Chondrocyte (in vitro differentiated cells): ENCODE data around the gene ALG1. TPM values are rescaled to one million over a fixed set of nuclear protein-coding genes. Genes with fewer than 3 reads are reported as not detected.
A peak's percentile ranks its signal among the peaks of the same experiment; 100 is the strongest.

ENCODE experiments used
- DNase-seq: peaks from one replicate; pipeline ENCODE4 v3.0.0; 2021; ENCODE audit warnings: mixed read lengths, low spot score
- H3K27ac Mint-ChIP-seq: one replicate; pipeline ENCODE4 v1.8.0; 2021; ENCODE audit warnings: mild to moderate bottlenecking, moderate library complexity, mixed read lengths; ENCODE audit not compliant: unreplicated experiment
- H3K27me3 Mint-ChIP-seq: 2 replicates; pipeline ENCODE4 v1.8.0; 2021; ENCODE audit warnings: low read depth, mixed read lengths
- H3K36me3 Mint-ChIP-seq: 2 replicates; pipeline ENCODE4 v1.8.0; 2021; ENCODE audit warnings: low read depth, mixed read lengths
- H3K4me1 Mint-ChIP-seq: 2 replicates; pipeline ENCODE4 v1.8.0; 2021; ENCODE audit warnings: low read depth, mild to moderate bottlenecking, mixed read lengths
- H3K4me3 Mint-ChIP-seq: one replicate; pipeline ENCODE4 v1.8.0; 2021; ENCODE audit warnings: mild to moderate bottlenecking, moderate library complexity, mixed read lengths; ENCODE audit not compliant: unreplicated experiment
- H3K9me3 Mint-ChIP-seq: 2 replicates; pipeline ENCODE4 v1.8.0; 2021; ENCODE audit warnings: low read depth, mixed read lengths
- CTCF ChIP-seq: fragments of 200-600 bp; sonication (generic); IDR thresholded peaks from 2 replicates; pipeline ENCODE4 v1.5.0; 2021; ENCODE audit warnings: antibody characterized with exemption, mild to moderate bottlenecking, moderate library complexity
- long read RNA-seq: library from polyadenylated mRNA; stranded (forward); transcript quantifications from one replicate; pipeline ENCODE4 v2.0.0, GENCODE V29; 2021
- total RNA-seq: library from RNA; stranded (reverse); gene quantifications from 3 replicates; pipeline ENCODE4 v1.2.1, GENCODE V29; 2021

Gene ALG1
- total RNA-seq = 31.6 to 35.7 TPM (median 32.2 TPM) in 3 replicates
- long read RNA-seq, transcript ALG1-201 (13 exons, 2,132 nt) = major isoform, 56 of 67 reads
- long read RNA-seq, partial matches to known transcripts = 1 of 67 reads
- long read RNA-seq, other reads (novel, unspliced or antisense) = 9 of 67 reads

- Mint-ChIP-seq H3K27ac (peak within 1 kb of the TSS; percentile 95), H3K36me3 (peaks cover 6% of the 10 kb centered on the region), H3K9me3 (no peaks in the 10 kb centered on the region), H3K4me3 (peak within 1 kb of the TSS; percentile 97), H3K4me1 (peaks cover 22% of the 10 kb centered on the region), H3K27me3 (peaks cover 11% of the 10 kb centered on the region)
- TF ChIP-seq CTCF = peak; percentile 14
- peak; percentile 94 for DNase-seq
Measured at GRCh38 chr16:5071681-5072333, at the start of gene ALG1. ALG1 (plus strand) TSS chr16:5071843; CDS start chr16:5071850, 7 bp downstream.

- TF ChIP-seq CTCF = no peak
- H3K27me3 Mint-ChIP-seq = peaks cover 6% of the 10 kb centered on the region
- no peaks in the 10 kb centered on the region for H3K4me1 Mint-ChIP-seq
- DNase-seq = no peak
- no peak overlapping the region for H3K4me3 Mint-ChIP-seq
- H3K27ac Mint-ChIP-seq = no peak overlapping the region
- no peaks in the 10 kb centered on the region for H3K9me3 Mint-ChIP-seq
- no peaks in the 10 kb centered on the region for H3K36me3 Mint-ChIP-seq
Measured at GRCh38 chr16:5022521-5022920, 49.1 kb upstream of the ALG1 start.

GRCh38 chr16:5024632-5025031, 47.0 kb upstream of the ALG1 start:
- H3K36me3 Mint-ChIP-seq = peaks cover 3% of the 10 kb centered on the region
- peak; percentile 27 for TF ChIP-seq CTCF
- H3K4me1 Mint-ChIP-seq = no peaks in the 10 kb centered on the region
- DNase-seq = no peak
- no peak overlapping the region for H3K27ac Mint-ChIP-seq
- no peaks in the 10 kb centered on the region for H3K9me3 Mint-ChIP-seq
- H3K27me3 Mint-ChIP-seq = peaks cover 6% of the 10 kb centered on the region
- no peak overlapping the region for H3K4me3 Mint-ChIP-seq

GRCh38 chr16:5025171-5025632, 46.4 kb upstream of the ALG1 start:
- no peak overlapping the region for H3K4me3 Mint-ChIP-seq
- no peak for DNase-seq

GRCh38 chr16:5026664-5027063, 45.0 kb upstream of the ALG1 start:
- Mint-ChIP-seq H3K27ac (no peak overlapping the region), H3K36me3 (peaks cover 3% of the 10 kb centered on the region), H3K9me3 (no peaks in the 10 kb centered on the region), H3K4me1 (no peaks in the 10 kb centered on the region), H3K4me3 (no peak overlapping the region), H3K27me3 (peaks cover 5% of the 10 kb centered on the region)
- no peak for DNase-seq
- TF ChIP-seq CTCF = no peak

More at GRCh38 chr16:5025171-5025632, 46.4 kb upstream of the ALG1 start:
- peak; percentile 58 for TF ChIP-seq CTCF
- Mint-ChIP-seq H3K4me1 (no peaks in the 10 kb centered on the region), H3K27ac (no peak overlapping the region), H3K36me3 (peaks cover 3% of the 10 kb centered on the region), H3K27me3 (peaks cover 6% of the 10 kb centered on the region), H3K9me3 (no peaks in the 10 kb centered on the region)
